Common myeloid progenitor, CD34-positive (primary cell): Measurements from ENCODE around the gene CHEK2. TPM values are rescaled to one million over a fixed set of nuclear protein-coding genes. Genes with fewer than 3 reads are reported as not detected.

ENCODE experiments used
- CTCF ChIA-PET: fragments of 350-600 bp; sonication (Branson Sonifier 250); formaldehyde crosslinking; loops from one replicate; lab custom pipeline; 2021; ENCODE audit warnings: antibody characterized with exemption; lab: Charles Lee
- POLR2A ChIA-PET: fragments of 350-600 bp; sonication (Branson Sonifier 250); formaldehyde crosslinking; loops from one replicate; lab custom pipeline; 2021; ENCODE audit warnings: antibody characterized with exemption; lab: Charles Lee
- DNase-seq, 3 donors: peaks; one replicate each; pipeline versions ENCODE4 v3.0.0 to v3.0.0-alpha.2; 2013
- H3K27ac ChIP-seq, 2 experiments: 1 replicate in 1 of 2; 2 replicates in 1 of 2; pipeline ENCODE4 v1.7.0; 2013; ENCODE audit warnings: inconsistent platforms in 2 of 2, low read length in 2 of 2, mild to moderate bottlenecking in 2 of 2, low read depth in 1 of 2, moderate library complexity in 1 of 2; ENCODE audit not compliant: severe bottlenecking in 2 of 2, insufficient read depth in 1 of 2, poor library complexity in 1 of 2
- H3K27me3 ChIP-seq, 5 experiments: replicated peaks in 2 of 5; 1 replicate in 3 of 5; 2 replicates in 2 of 5; pipeline versions ENCODE4 v1.6.1 to v1.7.0; 2013; ENCODE audit warnings: low read length in 4 of 5, mild to moderate bottlenecking in 2 of 5, moderate library complexity in 2 of 5, inconsistent platforms in 1 of 5; ENCODE audit not compliant: insufficient read depth in 5 of 5, control insufficient read depth in 4 of 5
- H3K36me3 ChIP-seq, 4 experiments: 1 replicate in 2 of 4; 2 replicates in 2 of 4; pipeline versions ENCODE4 v1.6.1 to v1.7.0; 2013; ENCODE audit warnings: low read length in 3 of 4, control low read depth in 1 of 4, mild to moderate bottlenecking in 1 of 4; ENCODE audit not compliant: control insufficient read depth in 4 of 4, insufficient read depth in 4 of 4
- H3K4me1 ChIP-seq, 4 experiments: 1 replicate in 3 of 4; 2 replicates in 1 of 4; pipeline versions ENCODE4 v1.6.1 to v1.7.1; 2013; ENCODE audit warnings: low read length in 3 of 4, mild to moderate bottlenecking in 3 of 4, control low read depth in 1 of 4, inconsistent platforms in 1 of 4, moderate library complexity in 1 of 4; ENCODE audit not compliant: control insufficient read depth in 4 of 4, insufficient read depth in 4 of 4; ENCODE audit errors: control extremely low read depth in 1 of 4
- H3K4me3 ChIP-seq, 7 experiments: 1 replicate in 4 of 7; 2 replicates in 3 of 7; pipeline versions ENCODE4 v1.5.1 to v1.7.0; 2013; ENCODE audit warnings: mild to moderate bottlenecking in 7 of 7, low read length in 6 of 7, moderate library complexity in 6 of 7, inconsistent platforms in 2 of 7, low read depth in 2 of 7, control low read depth in 1 of 7; ENCODE audit not compliant: insufficient read depth in 4 of 7, control insufficient read depth in 1 of 7; ENCODE audit errors: extremely low read depth in 1 of 7
- H3K9me3 ChIP-seq, 5 experiments: 1 replicate in 4 of 5; 2 replicates in 1 of 5; pipeline versions ENCODE4 v1.6.1 to v1.7.1; 2013; ENCODE audit warnings: low read length in 4 of 5, mild to moderate bottlenecking in 2 of 5, inconsistent platforms in 1 of 5, low read depth in 1 of 5, moderate library complexity in 1 of 5; ENCODE audit not compliant: control insufficient read depth in 4 of 5, insufficient read depth in 2 of 5; ENCODE audit errors: control extremely low read depth in 1 of 5
- WGBS: methylation state at CpG from one replicate; pipeline ENCODE4 v1.1.5; 2013; ENCODE audit not compliant: insufficient coverage; 5-methylcytosine and 5-hydroxymethylcytosine counted together
- polyA plus RNA-seq: library from polyadenylated mRNA; unstranded; fragments of 120-200 nt; gene quantifications from one replicate; pipeline ENCODE4 v1.2.1, GENCODE V29; 2013

Gene CHEK2
- polyA plus RNA-seq = 15.5 TPM

GRCh38 chr22:28741785-28742561, at the start of gene CHEK2, which contains the start of gene HSCB:
TSS of gene CHEK2 (minus strand) at chr22:28741820. CDS start at chr22:28734721, 7,099 bp downstream.
TSS of gene HSCB (plus strand) at chr22:28742039. CDS start at chr22:28742096, 57 bp downstream.
- WGBS = 0% methylated on average over 44 of the region's 54 CpGs
- ChIA-PET CTCF (no interaction called here), POLR2A (interaction anchor here (1.2 kb wide), 1 partner anchor 30 kb away, joined by 4 read pairs; the partner anchor contains the start of gene CCDC117)
- Histone ChIP-seq H3K36me3 (peaks cover 3 to 30% (median 28%) of the 10 kb centered on the region in 4 experiments), H3K4me1 (peaks cover 8 to 32% (median 15%) of the 10 kb centered on the region in 4 experiments), H3K27me3 (no peaks in the 10 kb centered on the region), H3K4me3 (peak within 1 kb of the TSS; percentile 82 to 97 (median 97)), H3K27ac (peak within 1 kb of the TSS; percentile 33 to 83), H3K9me3 (no peaks in the 10 kb centered on the region)
- peak; percentile 99 for DNase-seq

- 100% methylated on average over 1 of the region's 5 CpGs for WGBS
- Histone ChIP-seq H3K27ac (no peak overlapping the region), H3K4me1 (peaks cover 7 to 53% (median 42%) of the 10 kb centered on the region in 4 experiments), H3K27me3 (no peaks in the 10 kb centered on the region), H3K9me3 (no peaks in the 10 kb centered on the region), H3K4me3 (no peak overlapping the region), H3K36me3 (peaks cover 6 to 54% (median 41%) of the 10 kb centered on the region in 4 experiments)
- DNase-seq = no peak
- ChIA-PET CTCF (interaction anchor here (0.8 to 9.7 kb wide), 6 partner anchors 9 to 67 kb away, joined by 3 to 110 read pairs (median 6); partner anchors contain the start of gene XBP1), POLR2A (no interaction called here)
Observed at GRCh38 chr22:28791124-28791523, 49.5 kb upstream of the CHEK2 start.

- no peak overlapping the region for H3K4me3 ChIP-seq
- H3K4me1 ChIP-seq = peaks cover 5 to 28% (median 21%) of the 10 kb centered on the region in 4 experiments
- no peaks in the 10 kb centered on the region for H3K27me3 ChIP-seq
- ChIA-PET CTCF (interaction anchor here (0.7 to 9.7 kb wide), 2 partner anchors 10 to 42 kb away, joined by 3 to 110 read pairs; no protein-coding TSS in a partner anchor), POLR2A (interaction anchor here (1.3 kb wide), 1 partner anchor 12 kb away, joined by 4 read pairs; the partner anchor contains the start of gene XBP1)
- WGBS = 71% methylated on average over 1 of the region's 3 CpGs
- no peak for DNase-seq
- peaks cover 15 to 55% (median 36%) of the 10 kb centered on the region in 4 experiments for H3K36me3 ChIP-seq
- H3K9me3 ChIP-seq = no peaks in the 10 kb centered on the region
- no peak overlapping the region for H3K27ac ChIP-seq
Observed at GRCh38 chr22:28788601-28789000, 47.0 kb upstream of the CHEK2 start.

- POLR2A ChIA-PET = interaction anchor here (0.6 to 1.5 kb wide), 2 partner anchors 10 to 11 kb away, joined by 3 to 4 read pairs; no protein-coding TSS in a partner anchor
- peak in 2 of 3 donors; percentile 58 to 69 for DNase-seq
- Histone ChIP-seq H3K4me3 (no peak overlapping the region), H3K9me3 (no peaks in the 10 kb centered on the region), H3K36me3 (peaks cover 19 to 73% (median 45%) of the 10 kb centered on the region in 4 experiments), H3K4me1 (peaks cover 0 to 4% (median under 1%) of the 10 kb centered on the region in 4 experiments), H3K27me3 (no peaks in the 10 kb centered on the region), H3K27ac (peak overlapping the region in 1 of 2 experiments; percentile 52)
- 86% methylated on average over 4 of the region's 4 CpGs for WGBS
- CTCF ChIA-PET = interaction anchor here (0.6 to 9.7 kb wide), 9 partner anchors 9 to 883 kb away, joined by 3 to 110 read pairs (median 4); partner anchors contain the start of gene CCDC117
Observed at GRCh38 chr22:28783786-28784671, 42.4 kb upstream of the CHEK2 start.

- Histone ChIP-seq H3K27me3 (no peaks in the 10 kb centered on the region), H3K4me1 (peaks cover 0 to 4% (median under 1%) of the 10 kb centered on the region in 4 experiments), H3K27ac (no peak overlapping the region), H3K9me3 (no peaks in the 10 kb centered on the region), H3K36me3 (peaks cover 13 to 64% (median 38%) of the 10 kb centered on the region in 4 experiments), H3K4me3 (no peak overlapping the region)
- DNase-seq = no peak
- ChIA-PET CTCF (interaction anchor here (1.7 kb wide), 1 partner anchor 49 kb away, joined by 5 read pairs; no protein-coding TSS in a partner anchor), POLR2A (no interaction called here)
- 80% methylated on average over 1 of the region's 1 CpG for WGBS
Observed at GRCh38 chr22:28780296-28780695, 38.7 kb upstream of the CHEK2 start.

GRCh38 chr22:28779833-28780232, 38.2 kb upstream of the CHEK2 start:
- POLR2A ChIA-PET = no interaction called here
- Histone ChIP-seq H3K27me3 (no peaks in the 10 kb centered on the region), H3K4me3 (no peak overlapping the region), H3K36me3 (peaks cover 12 to 61% (median 37%) of the 10 kb centered on the region in 4 experiments), H3K27ac (no peak overlapping the region), H3K9me3 (no peaks in the 10 kb centered on the region), H3K4me1 (peaks cover 0 to 6% (median under 1%) of the 10 kb centered on the region in 4 experiments)
- DNase-seq = peak in 1 of 3 donors; percentile 37
- 100% methylated on average over 3 of the region's 5 CpGs for WGBS
- CTCF ChIA-PET = interaction anchor here (1.7 kb wide), 1 partner anchor 49 kb away, joined by 5 read pairs; no protein-coding TSS in a partner anchor
